ENCODE measurements around the gene CREM. TPM values are rescaled to one million over a fixed set of nuclear protein-coding genes. Genes with fewer than 3 reads are reported as not detected.

The CREM gene
- total RNA-seq, 1 donor from 2014 or later: 39.4 TPM

- TF ChIP-seq CTCF (IDR thresholded peaks at IDR 0.05; ENCODE audit: insufficient read depth, low read length, poor library complexity, severe bottlenecking): no peak
These were observed 105.9 kb downstream of the CREM start for GRCh38 chr10:35232527-35232926.

GRCh38 chr10:35234073-35234472, 107.4 kb downstream of the CREM start:
- no peak for DNase-seq (ENCODE audit: low read depth)
- no peak for TF ChIP-seq CTCF (IDR thresholded peaks at IDR 0.05; ENCODE audit: insufficient read depth, low read length, poor library complexity, severe bottlenecking)
- Histone ChIP-seq H3K27me3 (ENCODE audit: control insufficient read depth, insufficient read depth, low read length) (no peaks in the 10 kb centered on the region), H3K36me3 (ENCODE audit: control insufficient read depth, insufficient read depth, low read length) (no peaks in the 10 kb centered on the region), H3K4me3 (ENCODE audit: low read depth, low read length) (no peak overlapping the region)

More at GRCh38 chr10:35232527-35232926, 105.9 kb downstream of the CREM start:
- Histone ChIP-seq H3K27me3 (ENCODE audit: control insufficient read depth, insufficient read depth, low read length) (no peaks in the 10 kb centered on the region), H3K4me3 (ENCODE audit: low read depth, low read length) (no peak overlapping the region), H3K36me3 (ENCODE audit: control insufficient read depth, insufficient read depth, low read length) (no peaks in the 10 kb centered on the region)
- DNase-seq (ENCODE audit: low read depth): no peak

GRCh38 chr10:35236739-35237138, 110.1 kb downstream of the CREM start:
- H3K4me3 ChIP-seq (ENCODE audit: low read depth, low read length): no peak overlapping the region
- no peaks in the 10 kb centered on the region for H3K36me3 ChIP-seq (ENCODE audit: control insufficient read depth, insufficient read depth, low read length)
- peak; percentile 51 for TF ChIP-seq CTCF (IDR thresholded peaks at IDR 0.05; ENCODE audit: insufficient read depth, low read length, poor library complexity, severe bottlenecking)
- no peaks in the 10 kb centered on the region for H3K27me3 ChIP-seq (ENCODE audit: control insufficient read depth, insufficient read depth, low read length)
- DNase-seq (ENCODE audit: low read depth): no peak

- H3K27me3 ChIP-seq (ENCODE audit: control insufficient read depth, insufficient read depth, low read length): no peaks in the 10 kb centered on the region
These were observed 111.3 kb downstream of the CREM start for GRCh38 chr10:35237766-35238512.

GRCh38 chr10:35244549-35244948, 117.9 kb downstream of the CREM start:
- H3K36me3 ChIP-seq (ENCODE audit: control insufficient read depth, insufficient read depth, low read length): no peaks in the 10 kb centered on the region
- no peaks in the 10 kb centered on the region for H3K27me3 ChIP-seq (ENCODE audit: control insufficient read depth, insufficient read depth, low read length)
- no peak for TF ChIP-seq CTCF (IDR thresholded peaks at IDR 0.05; ENCODE audit: insufficient read depth, low read length, poor library complexity, severe bottlenecking)
- H3K4me3 ChIP-seq (ENCODE audit: low read depth, low read length): no peak overlapping the region
- no peak for DNase-seq (ENCODE audit: low read depth)

More at GRCh38 chr10:35237766-35238512, 111.3 kb downstream of the CREM start:
- H3K36me3 ChIP-seq (ENCODE audit: control insufficient read depth, insufficient read depth, low read length): no peaks in the 10 kb centered on the region
- no peak for DNase-seq (ENCODE audit: low read depth)
- no peak overlapping the region for H3K4me3 ChIP-seq (ENCODE audit: low read depth, low read length)
- TF ChIP-seq CTCF (IDR thresholded peaks at IDR 0.05; ENCODE audit: insufficient read depth, low read length, poor library complexity, severe bottlenecking): no peak

Data from kidney epithelial cell (primary cell).